ENCODE measurements around the gene KLHL6.

- TF ChIP-seq, protein P1, sequence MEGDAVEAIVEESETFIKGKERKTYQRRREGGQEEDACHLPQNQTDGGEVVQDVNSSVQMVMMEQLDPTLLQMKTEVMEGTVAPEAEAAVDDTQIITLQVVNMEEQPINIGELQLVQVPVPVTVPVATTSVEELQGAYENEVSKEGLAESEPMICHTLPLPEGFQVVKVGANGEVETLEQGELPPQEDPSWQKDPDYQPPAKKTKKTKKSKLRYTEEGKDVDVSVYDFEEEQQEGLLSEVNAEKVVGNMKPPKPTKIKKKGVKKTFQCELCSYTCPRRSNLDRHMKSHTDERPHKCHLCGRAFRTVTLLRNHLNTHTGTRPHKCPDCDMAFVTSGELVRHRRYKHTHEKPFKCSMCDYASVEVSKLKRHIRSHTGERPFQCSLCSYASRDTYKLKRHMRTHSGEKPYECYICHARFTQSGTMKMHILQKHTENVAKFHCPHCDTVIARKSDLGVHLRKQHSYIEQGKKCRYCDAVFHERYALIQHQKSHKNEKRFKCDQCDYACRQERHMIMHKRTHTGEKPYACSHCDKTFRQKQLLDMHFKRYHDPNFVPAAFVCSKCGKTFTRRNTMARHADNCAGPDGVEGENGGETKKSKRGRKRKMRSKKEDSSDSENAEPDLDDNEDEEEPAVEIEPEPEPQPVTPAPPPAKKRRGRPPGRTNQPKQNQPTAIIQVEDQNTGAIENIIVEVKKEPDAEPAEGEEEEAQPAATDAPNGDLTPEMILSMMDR (IDR thresholded peaks at IDR 0.05), result no peak
- TF ChIP-seq POLR2A (IDR thresholded peaks at IDR 0.05), result no peak
Measured at GRCh38 chr3:183518491-183519251, 36.8 kb downstream of the KLHL6 start.
